Naive B cell (primary cell): ENCODE results near the gene TRAF7. TPM values are rescaled to one million over a fixed set of nuclear protein-coding genes. Genes with fewer than 3 reads are reported as not detected.

ENCODE experiments used
- ATAC-seq, 2 donors: fragments of 150-1000 bp; cut with Tn5 transposase; 2 replicates each; pipeline ENCODE4 v1.10.0; 2021; ENCODE audit warnings: low read depth in 2 of 2, mild to moderate bottlenecking in 2 of 2, moderate library complexity in 2 of 2
- DNase-seq: peaks from one replicate; pipeline ENCODE4 v3.0.0; 2022
- H3K27ac Mint-ChIP-seq, 6 donors: one replicate each; pipeline ENCODE4 v1.8.0; 2020 to 2022; ENCODE audit warnings: mild to moderate bottlenecking in 6 of 6, mixed read lengths in 6 of 6, moderate library complexity in 5 of 6, inconsistent platforms in 2 of 6
- H3K27me3 Mint-ChIP-seq, 3 donors: one replicate each; pipeline ENCODE4 v1.8.0; 2021 to 2022; ENCODE audit warnings: mixed read lengths in 3 of 3, mild to moderate bottlenecking in 1 of 3
- H3K36me3 Mint-ChIP-seq, 2 donors: one replicate each; pipeline ENCODE4 v1.8.0; 2020 to 2022; ENCODE audit warnings: mixed read lengths in 2 of 2, inconsistent platforms in 1 of 2, mild to moderate bottlenecking in 1 of 2
- H3K4me1 Mint-ChIP-seq, 3 donors: one replicate each; pipeline ENCODE4 v1.8.0; 2020 to 2022; ENCODE audit warnings: mixed read lengths in 3 of 3, inconsistent platforms in 1 of 3, mild to moderate bottlenecking in 1 of 3, moderate library complexity in 1 of 3
- H3K4me3 Mint-ChIP-seq, 8 donors: one replicate each; pipeline ENCODE4 v1.8.0; 2020 to 2022; ENCODE audit warnings: mild to moderate bottlenecking in 8 of 8, mixed read lengths in 8 of 8, moderate library complexity in 8 of 8, inconsistent platforms in 2 of 8
- H3K9me3 Mint-ChIP-seq, 7 donors: one replicate each; pipeline ENCODE4 v1.8.0; 2020 to 2022; ENCODE audit warnings: mixed read lengths in 7 of 7, mild to moderate bottlenecking in 5 of 7, inconsistent platforms in 2 of 7, moderate library complexity in 1 of 7
- polyA plus RNA-seq, 6 donors: library from polyadenylated mRNA; unstranded; fragments of 300-500 nt; fragmentation: Illumina TruSeq; gene quantifications; one replicate each; pipeline ENCODE4 v1.2.3, GENCODE V29; 2021; ENCODE audit warnings: low read depth in 6 of 6

Gene TRAF7
- polyA plus RNA-seq, 6 donors from 2014 or later: 4.2 to 9.4 (median 5.6) TPM

GRCh38 chr16:2171601-2172178, 16.1 kb downstream of the TRAF7 start:
- Mint-ChIP-seq H3K27me3 (no peaks in the 10 kb centered on the region), H3K4me3 (no peak overlapping the region), H3K9me3 (no peaks in the 10 kb centered on the region), H3K4me1 (peaks cover 0 to 3% (median 0%) of the 10 kb centered on the region in 3 donors), H3K27ac (no peak overlapping the region), H3K36me3 (peaks cover 0 to 7% of the 10 kb centered on the region in 2 donors)
- ATAC-seq: no peak
- no peak for DNase-seq

DNA sequence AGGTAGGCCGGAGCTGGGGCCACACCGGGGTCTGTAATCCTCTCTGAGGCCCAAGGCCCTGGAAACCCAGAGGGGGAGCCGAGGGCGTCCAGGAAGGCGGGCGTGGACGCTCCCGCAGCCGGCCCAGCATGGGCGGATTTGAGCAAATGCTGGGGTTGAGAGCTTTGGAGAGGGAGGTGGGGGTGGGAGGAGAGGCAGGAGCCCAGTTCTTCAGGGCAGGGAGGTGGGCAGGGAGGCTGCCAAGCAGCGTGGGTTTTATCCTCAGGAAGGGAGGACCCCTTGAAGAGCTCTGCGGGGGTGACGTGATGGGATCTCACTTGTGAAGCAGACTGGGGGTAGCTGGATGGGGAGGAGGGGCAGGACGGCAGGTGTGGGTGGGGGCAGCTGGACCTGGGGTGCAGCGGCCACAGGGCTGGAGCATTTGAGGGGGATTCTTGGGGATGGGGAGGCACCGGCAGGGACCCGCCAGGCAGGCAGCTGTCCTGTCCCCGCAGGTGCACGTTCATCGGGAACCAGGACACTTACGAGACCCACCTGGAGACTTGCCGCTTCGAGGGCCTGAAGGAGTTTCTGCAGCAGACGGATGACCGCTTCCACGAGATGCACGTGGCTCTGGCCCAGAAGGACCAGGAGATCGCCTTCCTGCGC, 17.2 kb downstream of the TRAF7 start:
- no peaks in the 10 kb centered on the region for H3K27me3 Mint-ChIP-seq
- no peak for DNase-seq
- H3K9me3 Mint-ChIP-seq: no peaks in the 10 kb centered on the region
- no peak for ATAC-seq
- H3K27ac Mint-ChIP-seq: no peak overlapping the region
- peaks cover 0 to 3% (median 0%) of the 10 kb centered on the region in 3 donors for H3K4me1 Mint-ChIP-seq
- no peak overlapping the region for H3K4me3 Mint-ChIP-seq
- peaks cover 0 to 7% of the 10 kb centered on the region in 2 donors for H3K36me3 Mint-ChIP-seq

GRCh38 chr16:2173366-2173765, 17.8 kb downstream of the TRAF7 start:
- Mint-ChIP-seq H3K9me3 (no peaks in the 10 kb centered on the region), H3K27ac (no peak overlapping the region), H3K4me1 (no peaks in the 10 kb centered on the region), H3K36me3 (peaks cover 0 to 7% of the 10 kb centered on the region in 2 donors), H3K4me3 (no peak overlapping the region), H3K27me3 (no peaks in the 10 kb centered on the region)
- ATAC-seq (no peak), DNase-seq (no peak)

- H3K4me1 Mint-ChIP-seq: no peaks in the 10 kb centered on the region
- no peaks in the 10 kb centered on the region for H3K27me3 Mint-ChIP-seq
- ATAC-seq (no peak), DNase-seq (no peak)
- H3K4me3 Mint-ChIP-seq: no peak overlapping the region
- H3K27ac Mint-ChIP-seq: peak overlapping the region in 1 of 6 donors; percentile 79
- H3K9me3 Mint-ChIP-seq: no peaks in the 10 kb centered on the region
- H3K36me3 Mint-ChIP-seq: peaks cover 0 to 7% of the 10 kb centered on the region in 2 donors
These were observed 18.3 kb downstream of the TRAF7 start for GRCh38 chr16:2173916-2174315.

DNA sequence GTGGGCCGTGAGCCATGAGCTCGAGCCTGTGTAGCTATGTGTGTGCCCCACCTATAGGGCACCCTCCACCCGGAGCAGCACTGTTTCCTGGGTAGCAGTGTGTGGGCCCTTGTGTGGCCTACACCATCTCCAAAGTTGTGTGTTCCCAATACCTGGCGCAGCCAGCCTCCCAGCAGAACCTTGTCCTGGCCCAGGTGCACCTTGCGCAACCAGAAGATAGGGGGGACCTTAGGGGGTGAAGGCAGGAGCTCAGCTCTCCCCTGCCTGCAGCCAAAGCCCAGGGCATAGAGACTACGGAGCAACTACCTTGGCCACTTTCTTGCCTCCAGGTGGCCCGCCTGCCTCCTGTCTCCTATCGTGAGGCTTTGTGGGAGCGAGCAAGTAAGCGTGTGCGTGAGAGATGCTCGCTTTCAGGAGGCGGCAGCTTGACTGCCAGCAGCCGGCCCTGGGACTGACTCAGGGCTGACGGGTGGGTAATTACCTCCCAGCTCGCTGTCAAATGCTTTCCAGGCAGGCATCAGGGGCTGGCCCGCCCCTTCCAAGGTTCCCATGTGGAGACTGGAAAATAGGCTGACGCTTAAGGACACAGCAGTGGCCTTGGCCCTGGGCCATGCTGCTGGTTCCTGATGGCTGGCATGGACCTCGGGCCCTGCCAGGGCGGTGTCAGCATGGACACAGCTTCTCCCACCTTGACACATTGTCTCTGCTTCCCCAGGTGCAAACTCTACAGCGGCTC, 19.0 kb downstream of the TRAF7 start:
- Mint-ChIP-seq H3K27me3 (no peaks in the 10 kb centered on the region), H3K4me1 (no peaks in the 10 kb centered on the region), H3K27ac (peak overlapping the region in 1 of 6 donors; percentile 42), H3K36me3 (peaks cover 0 to 7% of the 10 kb centered on the region in 2 donors), H3K4me3 (no peak overlapping the region), H3K9me3 (no peaks in the 10 kb centered on the region)
- DNase-seq (no peak), ATAC-seq (no peak)

- no peak overlapping the region for H3K27ac Mint-ChIP-seq
- H3K4me3 Mint-ChIP-seq: no peak overlapping the region
- H3K27me3 Mint-ChIP-seq: no peaks in the 10 kb centered on the region
- no peak for ATAC-seq
- DNase-seq: no peak
- no peaks in the 10 kb centered on the region for H3K4me1 Mint-ChIP-seq
- H3K9me3 Mint-ChIP-seq: no peaks in the 10 kb centered on the region
- peaks cover 0 to 7% of the 10 kb centered on the region in 2 donors for H3K36me3 Mint-ChIP-seq
These were observed 19.9 kb downstream of the TRAF7 start for GRCh38 chr16:2175454-2175853.

GRCh38 chr16:2176047-2176446, 20.5 kb downstream of the TRAF7 start:
- H3K4me1 Mint-ChIP-seq: no peaks in the 10 kb centered on the region
- peak overlapping the region in 1 of 8 donors; percentile 29 for H3K4me3 Mint-ChIP-seq
- H3K27ac Mint-ChIP-seq: no peak overlapping the region
- H3K9me3 Mint-ChIP-seq: no peaks in the 10 kb centered on the region
- DNase-seq (no peak), ATAC-seq (no peak)
- no peaks in the 10 kb centered on the region for H3K27me3 Mint-ChIP-seq
- peaks cover 0 to 7% of the 10 kb centered on the region in 2 donors for H3K36me3 Mint-ChIP-seq

DNA sequence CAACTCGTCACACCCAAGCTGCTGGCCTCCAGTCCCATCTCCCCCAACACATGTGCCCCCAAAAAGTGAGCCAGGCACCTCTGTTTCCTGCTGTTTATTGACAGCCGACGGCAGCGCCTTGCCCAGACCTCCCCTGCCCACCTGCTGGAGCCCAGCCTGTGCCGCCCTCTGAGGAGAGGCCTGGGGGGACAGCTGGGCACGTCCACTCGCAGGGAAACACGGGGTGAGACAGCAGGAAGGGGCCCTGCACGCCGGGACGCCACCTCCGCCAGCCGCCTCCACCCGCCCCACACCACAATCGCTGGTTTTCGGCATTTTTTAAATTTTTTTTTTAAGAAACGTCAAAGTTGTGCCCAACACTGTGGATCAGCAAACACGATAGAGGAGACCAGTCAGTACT, 21.5 kb downstream of the TRAF7 start:
- no peaks in the 10 kb centered on the region for H3K27me3 Mint-ChIP-seq
- H3K4me3 Mint-ChIP-seq: no peak overlapping the region
- H3K4me1 Mint-ChIP-seq: no peaks in the 10 kb centered on the region
- DNase-seq (no peak), ATAC-seq (no peak)
- H3K27ac Mint-ChIP-seq: no peak overlapping the region
- H3K9me3 Mint-ChIP-seq: no peaks in the 10 kb centered on the region
- H3K36me3 Mint-ChIP-seq: peaks cover 0 to 7% of the 10 kb centered on the region in 2 donors

DNA sequence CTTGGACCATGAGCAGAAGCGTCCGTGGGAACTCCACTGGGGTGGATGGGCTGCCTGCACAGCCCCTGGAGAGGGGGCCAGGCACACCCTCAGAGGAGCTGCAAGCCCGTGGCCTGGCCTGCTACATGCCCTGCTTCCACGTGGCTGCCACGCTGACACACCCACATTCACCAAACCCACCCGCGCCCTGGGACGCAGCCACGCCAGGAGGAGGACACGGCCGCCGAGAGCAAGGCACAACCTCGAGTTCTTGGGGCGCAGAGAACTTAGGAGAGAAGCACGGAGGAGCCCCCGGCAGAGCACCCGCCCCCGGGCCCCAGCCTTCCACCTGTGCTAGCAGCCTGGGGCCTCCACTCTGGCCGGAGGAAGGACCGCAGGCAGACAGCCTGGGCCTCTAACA, 22.0 kb downstream of the TRAF7 start:
- no peak for ATAC-seq
- Mint-ChIP-seq H3K27ac (no peak overlapping the region), H3K4me1 (no peaks in the 10 kb centered on the region), H3K36me3 (peaks cover 0 to 7% of the 10 kb centered on the region in 2 donors), H3K27me3 (no peaks in the 10 kb centered on the region), H3K4me3 (no peak overlapping the region), H3K9me3 (no peaks in the 10 kb centered on the region)
- no peak for DNase-seq

- H3K27ac Mint-ChIP-seq: no peak overlapping the region
- no peaks in the 10 kb centered on the region for H3K27me3 Mint-ChIP-seq
- no peaks in the 10 kb centered on the region for H3K4me1 Mint-ChIP-seq
- DNase-seq (no peak), ATAC-seq (peak; percentile 58 to 60)
- no peaks in the 10 kb centered on the region for H3K9me3 Mint-ChIP-seq
- no peak overlapping the region for H3K4me3 Mint-ChIP-seq
- H3K36me3 Mint-ChIP-seq: peaks cover 0 to 7% of the 10 kb centered on the region in 2 donors
These were observed 22.9 kb downstream of the TRAF7 start for GRCh38 chr16:2178321-2179106.

- no peak for ATAC-seq
- no peaks in the 10 kb centered on the region for H3K9me3 Mint-ChIP-seq
- H3K4me1 Mint-ChIP-seq: no peaks in the 10 kb centered on the region
- no peak overlapping the region for H3K27ac Mint-ChIP-seq
- no peaks in the 10 kb centered on the region for H3K27me3 Mint-ChIP-seq
- peaks cover 0 to 2% of the 10 kb centered on the region in 2 donors for H3K36me3 Mint-ChIP-seq
- DNase-seq: no peak
- no peak overlapping the region for H3K4me3 Mint-ChIP-seq
These were observed 23.5 kb downstream of the TRAF7 start for GRCh38 chr16:2179107-2179501.

- no peaks in the 10 kb centered on the region for H3K9me3 Mint-ChIP-seq
- DNase-seq (no peak), ATAC-seq (no peak)
- no peaks in the 10 kb centered on the region for H3K36me3 Mint-ChIP-seq
- H3K27ac Mint-ChIP-seq: no peak overlapping the region
- H3K4me3 Mint-ChIP-seq: no peak overlapping the region
- H3K27me3 Mint-ChIP-seq: no peaks in the 10 kb centered on the region
- no peaks in the 10 kb centered on the region for H3K4me1 Mint-ChIP-seq
These were observed 24.0 kb downstream of the TRAF7 start for GRCh38 chr16:2179576-2179975.

DNA sequence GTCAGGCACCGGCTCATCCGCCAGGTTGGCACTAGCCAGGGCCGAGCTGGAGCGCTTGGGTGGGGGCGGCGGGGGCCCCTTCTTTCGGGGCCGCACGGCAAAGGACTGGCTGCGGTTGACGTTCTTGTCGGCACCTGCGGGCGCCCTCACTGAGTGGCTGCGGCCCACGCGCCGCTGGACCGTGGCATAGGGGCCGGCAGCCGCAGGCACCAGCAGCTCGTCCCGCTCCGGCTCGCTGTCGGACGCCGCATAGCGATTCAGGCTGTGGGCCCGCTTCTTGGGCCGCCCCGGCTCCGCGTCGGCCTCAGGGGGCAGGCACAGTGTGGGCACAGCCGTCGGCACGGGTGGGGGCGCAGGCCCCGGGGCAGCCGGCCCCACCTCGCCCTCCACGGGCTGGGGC, 24.9 kb downstream of the TRAF7 start:
- no peak overlapping the region for H3K27ac Mint-ChIP-seq
- no peaks in the 10 kb centered on the region for H3K4me1 Mint-ChIP-seq
- no peaks in the 10 kb centered on the region for H3K27me3 Mint-ChIP-seq
- H3K36me3 Mint-ChIP-seq: no peaks in the 10 kb centered on the region
- H3K4me3 Mint-ChIP-seq: no peak overlapping the region
- DNase-seq (no peak), ATAC-seq (no peak)
- no peaks in the 10 kb centered on the region for H3K9me3 Mint-ChIP-seq
